GM21515 (cell line): ENCODE measurements around the gene GALNT11.
"Not testable (repeated sequence)": the region's sequence is repeated elsewhere in the genome, so short reads cannot be mapped to it uniquely, and the experiment has no call there.

Experiments
- ATAC-seq: cut with Tn5 transposase; IDR thresholded peaks from one replicate; pipeline ENCODE4 v1.9.1; 2021; ENCODE audit not compliant: unreplicated experiment

Gene GALNT11

GRCh38 chr7:152027491-152028365, 2.3 kb downstream of the GALNT11 start:
- not testable (repeated sequence) for ATAC-seq

DNA sequence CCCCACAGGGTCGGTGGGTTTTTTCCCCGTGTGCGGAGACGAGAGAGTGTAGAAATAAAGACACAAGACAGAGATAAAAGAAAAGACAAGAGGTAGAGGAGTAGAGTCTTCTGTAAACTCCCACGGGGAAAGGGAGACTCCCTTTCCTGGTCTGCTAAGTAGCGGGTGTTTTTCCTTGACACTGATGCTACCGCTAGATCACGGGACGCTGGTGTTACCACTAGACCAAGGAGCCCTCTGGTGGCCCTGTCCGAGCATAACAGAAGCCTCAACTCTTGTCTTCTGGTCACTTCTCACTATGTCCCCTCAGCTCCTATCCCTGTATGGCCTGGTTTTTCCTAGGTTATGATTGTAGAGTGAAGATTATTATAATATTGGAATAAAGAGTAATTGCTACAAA, 4.6 kb downstream of the GALNT11 start:
- ATAC-seq = not testable (repeated sequence)

DNA sequence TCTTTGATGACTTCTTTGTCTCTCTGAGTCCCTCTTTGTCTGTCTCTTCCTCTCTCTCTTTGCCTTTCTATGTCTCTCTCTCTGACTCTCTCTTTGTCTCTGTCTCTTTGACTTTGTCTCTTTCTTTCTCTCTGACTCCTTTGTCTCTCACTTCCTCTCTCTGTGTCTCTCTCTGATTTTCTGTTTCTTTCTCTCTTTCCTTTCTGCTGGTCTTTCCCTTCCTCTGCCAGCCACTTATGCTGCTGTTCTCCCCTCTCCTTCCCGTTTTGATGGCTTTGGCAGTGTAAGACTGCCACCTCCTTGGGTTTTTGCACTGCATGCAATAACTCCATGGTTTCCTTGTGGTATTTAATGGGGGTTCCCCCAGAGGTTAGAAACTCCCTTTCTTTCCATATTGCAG, 5.2 kb downstream of the GALNT11 start:
- ATAC-seq = not testable (repeated sequence)

- ATAC-seq = no peak
Measured at GRCh38 chr7:152035817-152036216, 10.3 kb downstream of the GALNT11 start.

DNA sequence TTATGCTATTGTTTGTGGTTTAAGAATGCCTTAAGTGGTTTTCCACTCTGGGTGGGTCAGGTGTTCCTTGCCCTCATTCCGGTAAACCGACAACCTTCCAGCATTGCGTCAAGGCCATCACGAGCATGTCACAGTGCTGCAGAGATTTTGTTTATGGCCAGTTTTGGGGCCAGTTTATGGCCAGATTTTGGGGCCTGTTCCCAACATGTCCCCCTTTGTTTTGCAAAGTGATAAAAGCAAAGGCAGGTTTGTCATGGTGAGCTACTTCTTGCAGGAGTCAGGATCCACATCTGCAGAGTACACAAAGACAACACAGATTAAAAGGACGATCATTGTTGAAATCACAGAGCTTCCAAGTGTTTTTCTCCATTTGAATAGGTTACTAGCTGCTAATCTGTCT, 12.9 kb downstream of the GALNT11 start:
- not testable (repeated sequence) for ATAC-seq

GRCh38 chr7:152043086-152043485, 17.6 kb downstream of the GALNT11 start:
- ATAC-seq = not testable (repeated sequence)

DNA sequence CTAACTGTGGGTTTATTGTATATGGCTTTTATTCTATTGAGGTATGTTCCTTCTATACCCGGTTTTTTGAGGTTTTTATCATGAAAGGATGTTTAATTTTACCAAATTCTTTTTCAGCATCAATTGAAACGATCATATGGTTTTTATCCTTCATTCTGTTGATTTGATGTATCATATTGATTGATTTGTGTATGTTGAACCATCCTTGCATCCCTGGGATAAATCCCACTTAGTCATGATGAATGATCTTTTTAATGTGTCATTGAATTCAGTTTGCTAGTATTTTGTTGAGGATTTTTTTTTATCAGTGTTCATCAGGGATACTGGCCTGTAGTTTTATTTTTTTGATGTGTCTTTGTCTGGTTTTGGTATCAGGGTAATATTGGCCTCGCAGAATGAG, 19.4 kb downstream of the GALNT11 start:
- not testable (repeated sequence) for ATAC-seq

DNA sequence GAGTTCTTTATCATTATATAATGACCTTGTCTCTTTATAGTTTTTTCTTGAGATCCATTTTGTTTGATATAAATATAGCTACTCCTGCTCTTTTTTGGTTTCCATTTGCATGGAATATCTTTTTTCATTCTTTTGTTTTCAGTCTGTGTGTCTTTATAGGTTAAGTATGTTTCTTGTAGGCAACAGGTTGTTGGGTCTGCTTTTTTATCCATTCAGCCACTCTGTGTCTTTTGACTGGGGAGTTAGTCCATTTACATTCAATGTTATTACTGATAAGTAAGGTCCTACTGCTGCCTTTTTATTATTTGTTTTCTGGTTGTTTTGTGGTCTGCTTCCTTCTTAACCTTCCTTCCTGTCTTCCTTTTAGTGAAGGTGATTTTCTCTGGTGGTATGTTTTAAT, 21.1 kb downstream of the GALNT11 start:
- ATAC-seq = no peak

- no peak for ATAC-seq
Measured at GRCh38 chr7:152048051-152048450, 22.6 kb downstream of the GALNT11 start.

DNA sequence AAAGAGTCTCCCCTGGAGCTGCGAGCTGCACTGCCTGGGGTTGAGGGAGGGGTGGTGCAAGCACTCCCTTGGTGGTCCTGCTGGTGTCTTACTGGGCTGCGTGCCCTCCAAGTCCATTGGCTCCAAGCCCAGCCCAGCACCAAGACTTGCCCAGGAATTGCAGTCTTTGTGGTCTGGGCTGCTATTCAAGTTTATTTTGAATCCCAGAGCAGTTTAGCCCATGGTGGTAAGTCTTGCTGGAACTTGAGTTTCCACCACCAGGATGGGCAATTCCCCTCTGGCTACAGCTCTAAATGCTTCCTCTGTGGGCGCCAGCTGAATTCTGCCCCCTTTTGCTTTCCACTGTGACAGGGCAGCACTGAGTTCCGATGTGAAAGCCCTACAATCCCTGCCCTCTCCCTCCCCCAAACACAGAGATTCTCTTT, 25.1 kb downstream of the GALNT11 start:
- no peak for ATAC-seq

GRCh38 chr7:152051968-152052367, 26.5 kb downstream of the GALNT11 start:
- ATAC-seq = no peak

DNA sequence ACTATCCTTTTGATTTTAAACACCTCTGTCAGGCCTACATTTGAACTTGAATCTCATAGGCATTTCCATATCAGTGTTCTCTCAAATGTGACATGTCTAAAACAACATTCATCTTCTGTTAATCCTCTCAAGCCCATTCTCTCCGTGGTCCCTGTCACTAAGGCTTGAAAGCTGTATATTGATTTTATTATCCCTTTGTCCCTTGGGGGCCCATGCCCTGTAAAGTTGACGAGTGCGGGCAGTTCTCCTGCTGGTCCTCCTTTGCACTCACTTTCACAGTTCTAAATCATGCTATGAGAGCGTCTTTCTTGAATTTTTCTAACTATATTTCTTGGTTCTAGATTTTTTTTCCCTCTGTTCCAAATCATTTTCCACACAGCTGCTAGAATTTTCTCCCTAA, 27.3 kb downstream of the GALNT11 start:
- no peak for ATAC-seq

- no peak for ATAC-seq
Measured at GRCh38 chr7:152054367-152055230, 29.1 kb downstream of the GALNT11 start.

GRCh38 chr7:152056621-152057274, 31.3 kb downstream of the GALNT11 start:
- ATAC-seq = no peak

GRCh38 chr7:152059311-152059710, 33.8 kb downstream of the GALNT11 start:
- ATAC-seq = no peak

- ATAC-seq = not testable (repeated sequence)
Measured at GRCh38 chr7:152061086-152061485, 35.6 kb downstream of the GALNT11 start.

GRCh38 chr7:152063192-152063591, 37.7 kb downstream of the GALNT11 start:
- not testable (repeated sequence) for ATAC-seq

DNA sequence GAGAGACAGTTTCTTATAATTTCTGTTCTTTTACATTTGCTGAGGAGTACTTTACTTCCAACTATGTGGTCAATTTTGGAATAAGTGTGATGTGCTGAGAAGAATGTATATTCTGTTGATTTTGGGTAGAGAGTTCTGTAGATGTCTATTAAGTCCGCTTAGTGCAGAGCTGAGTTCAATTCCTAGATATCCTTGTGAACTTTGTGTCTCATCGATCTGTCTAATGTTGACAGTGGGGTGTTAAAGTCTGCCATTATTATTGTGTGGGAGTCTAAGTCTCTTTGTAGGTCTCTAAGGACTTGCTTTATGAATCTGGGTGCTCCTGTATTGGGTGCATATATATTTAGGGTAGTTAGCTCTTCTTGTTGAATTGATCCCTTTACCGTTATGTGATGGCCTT, 38.3 kb downstream of the GALNT11 start:
- ATAC-seq = not testable (repeated sequence)

DNA sequence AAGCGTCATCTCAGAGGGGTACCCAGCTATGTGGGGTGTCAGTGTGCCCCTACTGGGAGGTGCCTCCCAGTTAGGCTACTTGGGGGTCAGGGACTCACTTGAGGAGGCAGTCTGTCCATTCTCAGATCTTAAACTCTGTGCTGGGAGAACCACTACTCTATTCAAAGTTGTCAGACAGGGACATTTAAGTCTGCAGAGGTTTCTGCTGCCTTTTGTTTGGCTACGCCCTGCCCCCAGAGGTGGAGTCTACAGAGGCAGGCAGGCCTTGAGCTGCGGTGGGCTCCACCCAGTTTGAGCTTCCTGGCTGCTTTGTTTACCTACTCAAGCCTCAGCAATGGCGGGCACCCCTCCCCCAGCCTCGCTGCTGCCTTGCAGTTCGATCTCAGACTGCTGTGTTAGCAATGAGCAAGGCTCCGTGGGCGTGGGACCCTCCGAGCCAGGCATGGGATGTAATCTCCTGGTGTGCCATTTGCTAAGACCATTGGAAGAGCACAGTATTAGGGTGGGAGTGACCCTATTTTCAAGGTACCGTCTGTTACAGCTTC, 40.4 kb downstream of the GALNT11 start:
- ATAC-seq = not testable (repeated sequence)

- no peak for ATAC-seq
Measured at GRCh38 chr7:152072421-152072820, 46.9 kb downstream of the GALNT11 start.

GRCh38 chr7:152073352-152073751, 47.9 kb downstream of the GALNT11 start:
- no peak for ATAC-seq
